Measurements from ENCODE around the gene NACC2. TPM values are rescaled to one million over a fixed set of nuclear protein-coding genes. Genes with fewer than 3 reads are reported as not detected.
"Not testable (repeated sequence)": the region's sequence is repeated elsewhere in the genome, so short reads cannot be mapped to it uniquely, and the experiment has no call there.

NACC2 gene
- polyA plus RNA-seq, 1 donor (not counting 4 experiments of a cell fraction or from before 2014, with no cell fraction given): 4.6 TPM

DNA sequence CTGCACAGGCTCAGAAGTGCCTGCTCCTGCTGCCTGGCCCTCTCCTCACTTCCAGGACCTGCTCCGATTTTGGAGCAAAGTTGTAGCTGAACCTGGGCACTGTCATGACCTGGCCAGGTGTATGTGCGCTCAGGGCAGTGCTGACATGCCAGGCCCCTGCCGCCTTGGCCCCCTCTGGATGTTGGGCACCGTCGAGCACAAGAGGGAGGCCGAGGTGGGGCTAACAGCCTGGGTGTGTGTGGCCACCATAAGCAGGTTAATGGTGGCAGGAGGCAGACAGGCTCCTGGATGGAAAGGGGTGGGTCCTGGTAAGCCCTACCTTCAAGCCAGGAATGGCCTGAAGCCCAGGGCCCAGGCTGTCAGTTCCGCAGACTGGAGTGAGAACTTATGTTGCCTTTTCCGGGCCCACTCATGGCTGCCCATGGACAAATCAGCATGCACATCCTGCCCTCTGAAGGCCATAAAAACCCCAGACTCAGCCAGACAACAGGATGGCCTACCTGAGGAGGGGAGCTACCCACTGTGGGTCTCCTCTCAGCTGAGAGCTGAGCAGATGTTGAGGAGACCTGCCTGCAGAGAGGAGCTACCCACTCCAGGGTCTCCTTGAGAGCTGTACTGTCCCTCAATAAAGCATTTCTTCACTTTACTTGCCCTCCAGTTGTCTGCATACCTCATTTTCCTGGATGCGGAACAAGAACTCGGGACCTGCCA is 66.2 kb downstream of the NACC2 start:
- Histone ChIP-seq H4K20me1 (ENCODE audit: control insufficient read depth, extremely low read depth, insufficient read depth, low read length) (no peaks in the 10 kb centered on the region), H3K4me2 (ENCODE audit: control insufficient read depth, extremely low read depth, insufficient read depth, low read depth, low read length) (no peak overlapping the region), H3K27me3 (ENCODE audit: control insufficient read depth, extremely low read depth, insufficient read depth, low read length) (no peaks in the 10 kb centered on the region), H3K27ac (ENCODE audit: control insufficient read depth, insufficient read depth, low read length) (no peak overlapping the region), H3K36me3 (ENCODE audit: control insufficient read depth in 2 of 2, extremely low read depth in 1 of 2, insufficient read depth in 2 of 2, low read length in 2 of 2) (peaks cover 0 to 11% of the 10 kb centered on the region in 2 experiments), H3K79me2 (ENCODE audit: control insufficient read depth, insufficient read depth, low read length) (peaks cover 26% of the 10 kb centered on the region), H3K9ac (ENCODE audit: control insufficient read depth, extremely low read depth, insufficient read depth, low read length) (no peak overlapping the region), H3K9me1 (ENCODE audit: control insufficient read depth, extremely low read depth, insufficient read depth, low read length) (no peaks in the 10 kb centered on the region), H3K4me3 (ENCODE audit: control insufficient read depth in 2 of 3, extremely low read depth in 1 of 3, insufficient read depth in 2 of 3, low read depth in 1 of 3, low read length in 3 of 3) (no peak overlapping the region), H3K4me1 (ENCODE audit: control insufficient read depth, extremely low read depth, insufficient read depth, low read length) (no peaks in the 10 kb centered on the region), H3K9me3 (ENCODE audit: control insufficient read depth, low read depth, low read length) (no peaks in the 10 kb centered on the region), H2AFZ (ENCODE audit: control insufficient read depth, low read length) (no peak overlapping the region)
- dilution Hi-C loops (cut with MboI; ENCODE audit: extremely low pct_ligation_motif_present, low sequenced_read_pairs): no loop called here
- FAIRE-seq (no peak), DNase-seq (ENCODE audit: low read depth, low spot score) (no peak)
- TF ChIP-seq, protein P1, sequence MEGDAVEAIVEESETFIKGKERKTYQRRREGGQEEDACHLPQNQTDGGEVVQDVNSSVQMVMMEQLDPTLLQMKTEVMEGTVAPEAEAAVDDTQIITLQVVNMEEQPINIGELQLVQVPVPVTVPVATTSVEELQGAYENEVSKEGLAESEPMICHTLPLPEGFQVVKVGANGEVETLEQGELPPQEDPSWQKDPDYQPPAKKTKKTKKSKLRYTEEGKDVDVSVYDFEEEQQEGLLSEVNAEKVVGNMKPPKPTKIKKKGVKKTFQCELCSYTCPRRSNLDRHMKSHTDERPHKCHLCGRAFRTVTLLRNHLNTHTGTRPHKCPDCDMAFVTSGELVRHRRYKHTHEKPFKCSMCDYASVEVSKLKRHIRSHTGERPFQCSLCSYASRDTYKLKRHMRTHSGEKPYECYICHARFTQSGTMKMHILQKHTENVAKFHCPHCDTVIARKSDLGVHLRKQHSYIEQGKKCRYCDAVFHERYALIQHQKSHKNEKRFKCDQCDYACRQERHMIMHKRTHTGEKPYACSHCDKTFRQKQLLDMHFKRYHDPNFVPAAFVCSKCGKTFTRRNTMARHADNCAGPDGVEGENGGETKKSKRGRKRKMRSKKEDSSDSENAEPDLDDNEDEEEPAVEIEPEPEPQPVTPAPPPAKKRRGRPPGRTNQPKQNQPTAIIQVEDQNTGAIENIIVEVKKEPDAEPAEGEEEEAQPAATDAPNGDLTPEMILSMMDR (optimal IDR thresholded peaks at IDR 0.05 in 1 of 3, IDR thresholded peaks at IDR 0.05 in 1 of 3, conservative IDR thresholded peaks at IDR 0.05 in 1 of 3; ENCODE audit: extremely low read depth in 1 of 3, insufficient read depth in 2 of 3, low read length in 3 of 3): no peak
- TF ChIP-seq EZH2 (IDR thresholded peaks at IDR 0.05; ENCODE audit: low read length): no peak

DNA sequence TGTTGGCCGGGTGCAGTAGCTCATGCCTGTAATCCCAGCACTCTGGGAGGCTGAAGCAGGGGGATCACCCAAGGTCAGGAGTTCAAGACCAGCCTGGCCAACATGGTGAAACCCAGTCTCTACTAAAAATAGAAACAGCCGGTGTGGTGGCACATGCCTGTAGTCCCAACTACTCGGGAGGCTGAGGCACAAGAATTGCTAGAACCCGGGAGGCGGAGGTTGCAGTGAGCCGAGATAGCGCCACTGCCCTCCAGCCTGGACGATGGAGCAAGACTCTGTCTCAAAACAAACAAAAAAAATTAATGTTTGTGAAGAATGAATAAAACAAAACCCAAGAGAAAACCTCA is 68.2 kb downstream of the NACC2 start:
- dilution Hi-C loops (cut with MboI; ENCODE audit: extremely low pct_ligation_motif_present, low sequenced_read_pairs); FAIRE-seq; H3K9ac ChIP-seq (ENCODE audit: control insufficient read depth, extremely low read depth, insufficient read depth, low read length); DNase-seq (ENCODE audit: low read depth, low spot score); H3K9me3 ChIP-seq (ENCODE audit: control insufficient read depth, low read depth, low read length); H4K20me1 ChIP-seq (ENCODE audit: control insufficient read depth, extremely low read depth, insufficient read depth, low read length); H3K4me1 ChIP-seq (ENCODE audit: control insufficient read depth, extremely low read depth, insufficient read depth, low read length); H3K4me3 ChIP-seq (ENCODE audit: control insufficient read depth in 2 of 3, extremely low read depth in 1 of 3, insufficient read depth in 2 of 3, low read depth in 1 of 3, low read length in 3 of 3); H3K27me3 ChIP-seq (ENCODE audit: control insufficient read depth, extremely low read depth, insufficient read depth, low read length); H2AFZ ChIP-seq (ENCODE audit: control insufficient read depth, low read length); H3K27ac ChIP-seq (ENCODE audit: control insufficient read depth, insufficient read depth, low read length); H3K9me1 ChIP-seq (ENCODE audit: control insufficient read depth, extremely low read depth, insufficient read depth, low read length); H3K4me2 ChIP-seq (ENCODE audit: control insufficient read depth, extremely low read depth, insufficient read depth, low read depth, low read length): not testable (repeated sequence)
- peaks cover 0 to 10% of the 10 kb centered on the region in 2 experiments for H3K36me3 ChIP-seq (ENCODE audit: control insufficient read depth in 2 of 2, extremely low read depth in 1 of 2, insufficient read depth in 2 of 2, low read length in 2 of 2)
- H3K79me2 ChIP-seq (ENCODE audit: control insufficient read depth, insufficient read depth, low read length): peaks cover 35% of the 10 kb centered on the region
